ENCODE data around the gene GPC2.

DNA sequence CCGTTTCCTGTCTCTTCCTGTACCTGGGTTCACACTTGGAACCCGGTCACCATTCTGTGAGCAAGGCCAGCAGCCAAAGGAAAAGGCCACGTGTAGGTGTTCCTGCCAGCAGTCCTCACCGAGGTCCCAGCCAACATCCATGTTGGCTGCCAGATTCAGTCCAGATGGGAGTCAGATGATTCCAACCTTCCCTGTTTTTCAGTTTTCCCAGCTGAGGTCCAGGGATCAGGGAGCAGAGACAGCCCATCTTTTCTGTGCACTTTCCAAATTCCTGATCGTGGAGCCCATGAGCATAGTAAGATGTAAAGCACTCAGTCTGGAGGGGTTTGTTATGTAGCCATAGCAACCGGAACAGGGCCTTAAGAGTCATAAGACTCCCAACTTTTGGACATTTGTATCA lies 38.7 kb upstream of the GPC2 start:
- TF ChIP-seq, protein P1, sequence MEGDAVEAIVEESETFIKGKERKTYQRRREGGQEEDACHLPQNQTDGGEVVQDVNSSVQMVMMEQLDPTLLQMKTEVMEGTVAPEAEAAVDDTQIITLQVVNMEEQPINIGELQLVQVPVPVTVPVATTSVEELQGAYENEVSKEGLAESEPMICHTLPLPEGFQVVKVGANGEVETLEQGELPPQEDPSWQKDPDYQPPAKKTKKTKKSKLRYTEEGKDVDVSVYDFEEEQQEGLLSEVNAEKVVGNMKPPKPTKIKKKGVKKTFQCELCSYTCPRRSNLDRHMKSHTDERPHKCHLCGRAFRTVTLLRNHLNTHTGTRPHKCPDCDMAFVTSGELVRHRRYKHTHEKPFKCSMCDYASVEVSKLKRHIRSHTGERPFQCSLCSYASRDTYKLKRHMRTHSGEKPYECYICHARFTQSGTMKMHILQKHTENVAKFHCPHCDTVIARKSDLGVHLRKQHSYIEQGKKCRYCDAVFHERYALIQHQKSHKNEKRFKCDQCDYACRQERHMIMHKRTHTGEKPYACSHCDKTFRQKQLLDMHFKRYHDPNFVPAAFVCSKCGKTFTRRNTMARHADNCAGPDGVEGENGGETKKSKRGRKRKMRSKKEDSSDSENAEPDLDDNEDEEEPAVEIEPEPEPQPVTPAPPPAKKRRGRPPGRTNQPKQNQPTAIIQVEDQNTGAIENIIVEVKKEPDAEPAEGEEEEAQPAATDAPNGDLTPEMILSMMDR (IDR thresholded peaks at IDR 0.05) = no peak
- TF ChIP-seq POLR2A (IDR thresholded peaks at IDR 0.05) = no peak
